ENCODE results near the gene SPATA46. TPM values are rescaled to one million over a fixed set of nuclear protein-coding genes. Genes with fewer than 3 reads are reported as not detected.

Gene SPATA46
- total RNA-seq, 4 donors from 2014 or later = not detected

- Histone ChIP-seq H3K27me3 (no peaks in the 10 kb centered on the region), H3K36me3 (no peaks in the 10 kb centered on the region), H3K9me3 (no peaks in the 10 kb centered on the region), H3K4me3 (replicated peaks in 1 of 3) (no peak overlapping the region), H3K27ac (no peak overlapping the region), H3K4me1 (no peaks in the 10 kb centered on the region)
- 82 to 86% methylated on average over 8 of the region's 8 CpGs for WGBS, 2 donors
- TF ChIP-seq, protein P1, sequence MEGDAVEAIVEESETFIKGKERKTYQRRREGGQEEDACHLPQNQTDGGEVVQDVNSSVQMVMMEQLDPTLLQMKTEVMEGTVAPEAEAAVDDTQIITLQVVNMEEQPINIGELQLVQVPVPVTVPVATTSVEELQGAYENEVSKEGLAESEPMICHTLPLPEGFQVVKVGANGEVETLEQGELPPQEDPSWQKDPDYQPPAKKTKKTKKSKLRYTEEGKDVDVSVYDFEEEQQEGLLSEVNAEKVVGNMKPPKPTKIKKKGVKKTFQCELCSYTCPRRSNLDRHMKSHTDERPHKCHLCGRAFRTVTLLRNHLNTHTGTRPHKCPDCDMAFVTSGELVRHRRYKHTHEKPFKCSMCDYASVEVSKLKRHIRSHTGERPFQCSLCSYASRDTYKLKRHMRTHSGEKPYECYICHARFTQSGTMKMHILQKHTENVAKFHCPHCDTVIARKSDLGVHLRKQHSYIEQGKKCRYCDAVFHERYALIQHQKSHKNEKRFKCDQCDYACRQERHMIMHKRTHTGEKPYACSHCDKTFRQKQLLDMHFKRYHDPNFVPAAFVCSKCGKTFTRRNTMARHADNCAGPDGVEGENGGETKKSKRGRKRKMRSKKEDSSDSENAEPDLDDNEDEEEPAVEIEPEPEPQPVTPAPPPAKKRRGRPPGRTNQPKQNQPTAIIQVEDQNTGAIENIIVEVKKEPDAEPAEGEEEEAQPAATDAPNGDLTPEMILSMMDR (IDR thresholded peaks at IDR 0.05) = no peak
- no peak for TF ChIP-seq POLR2A (IDR thresholded peaks at IDR 0.05)
- DNase-seq = no peak
- intact Hi-C loops (cut with DNase I) = no loop called here
Measured at GRCh38 chr1:162388083-162388594, 11.5 kb upstream of the SPATA46 start.

GRCh38 chr1:162387226-162388082 lies 10.8 kb upstream of the SPATA46 start:
- no peak overlapping the region for H3K27ac ChIP-seq
- intact Hi-C loops (cut with DNase I) = no loop called here
- H3K9me3 ChIP-seq = no peaks in the 10 kb centered on the region
- H3K4me1 ChIP-seq = no peaks in the 10 kb centered on the region
- H3K4me3 ChIP-seq (replicated peaks in 1 of 3) = no peak overlapping the region
- DNase-seq = no peak
- no peaks in the 10 kb centered on the region for H3K36me3 ChIP-seq
- 58 to 62% methylated on average over 20 of the region's 20 CpGs for WGBS, 2 donors
- TF ChIP-seq, protein P1 (IDR thresholded peaks at IDR 0.05) = no peak
- TF ChIP-seq POLR2A (IDR thresholded peaks at IDR 0.05) = no peak
- no peaks in the 10 kb centered on the region for H3K27me3 ChIP-seq

GRCh38 chr1:162386292-162387225 lies 9.9 kb upstream of the SPATA46 start:
- intact Hi-C loops (cut with DNase I) = no loop called here
- WGBS, 2 donors = 91 to 93% methylated on average over 8 of the region's 8 CpGs

DNA sequence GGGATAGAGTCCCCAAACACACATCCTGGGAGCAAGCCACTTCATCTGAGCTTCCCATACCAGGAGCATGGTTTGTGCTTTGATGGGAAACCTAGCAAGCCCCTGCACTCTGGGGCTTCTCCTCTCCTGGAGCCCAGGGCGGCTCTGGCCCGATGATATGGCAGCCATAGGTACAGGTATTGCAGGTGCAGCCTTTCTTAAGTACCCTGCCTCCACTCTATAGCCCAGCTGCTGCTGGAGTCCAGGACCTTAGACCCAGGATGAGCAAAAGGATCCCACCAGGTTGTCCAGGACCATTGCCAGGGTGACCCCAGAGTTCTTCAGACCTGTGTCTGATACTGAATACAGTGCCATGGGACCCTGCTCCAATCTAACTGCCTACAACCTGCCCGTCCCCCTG lies 9.0 kb upstream of the SPATA46 start:
- no peaks in the 10 kb centered on the region for H3K27me3 ChIP-seq
- intact Hi-C loops (cut with DNase I) = no loop called here
- TF ChIP-seq, protein P1 (IDR thresholded peaks at IDR 0.05) = no peak
- TF ChIP-seq POLR2A (IDR thresholded peaks at IDR 0.05) = no peak

More at GRCh38 chr1:162386292-162387225, 9.9 kb upstream of the SPATA46 start:
- Histone ChIP-seq H3K36me3 (no peaks in the 10 kb centered on the region), H3K4me3 (replicated peaks in 1 of 3) (no peak overlapping the region), H3K4me1 (no peaks in the 10 kb centered on the region), H3K27me3 (no peaks in the 10 kb centered on the region), H3K9me3 (no peaks in the 10 kb centered on the region), H3K27ac (no peak overlapping the region)
- TF ChIP-seq, protein P1 (IDR thresholded peaks at IDR 0.05) = no peak
- TF ChIP-seq POLR2A (IDR thresholded peaks at IDR 0.05) = no peak
- DNase-seq = no peak

More for the DNA sequence above, 9.0 kb upstream of the SPATA46 start:
- no peak for DNase-seq
- Histone ChIP-seq H3K36me3 (no peaks in the 10 kb centered on the region), H3K4me1 (no peaks in the 10 kb centered on the region), H3K9me3 (no peaks in the 10 kb centered on the region), H3K4me3 (replicated peaks in 1 of 3) (no peak overlapping the region), H3K27ac (no peak overlapping the region)
- 40 to 100% methylated on average over 1 to 3 of the region's 3 CpGs for WGBS, 2 donors
